H9 (cell line): ENCODE measurements around the gene PKP3. TPM values are rescaled to one million over a fixed set of nuclear protein-coding genes. Genes with fewer than 3 reads are reported as not detected.

Experiments
- DNase-seq: peaks from one replicate; pipeline ENCODE4 v3.0.0-alpha.2; 2017
- H2AFZ ChIP-seq: one replicate; pipeline ENCODE4 v1.6.1; 2013; ENCODE audit warnings: mild to moderate bottlenecking, low read length, control low read depth, moderate library complexity
- H2AK5ac ChIP-seq: 2 replicates; pipeline ENCODE4 v1.6.1; 2013; ENCODE audit warnings: low read length, control low read depth, mixed read lengths; ENCODE audit not compliant: insufficient read length
- H2BK120ac ChIP-seq: one replicate; pipeline ENCODE4 v1.6.1; 2013; ENCODE audit warnings: low read depth, mild to moderate bottlenecking, low read length, control low read depth, inconsistent platforms; ENCODE audit not compliant: poor library complexity, severe bottlenecking
- H2BK12ac ChIP-seq: 2 replicates; pipeline ENCODE4 v1.6.1; 2013; ENCODE audit warnings: low read length, control low read depth, mixed read lengths, low read depth; ENCODE audit not compliant: insufficient read length
- H2BK15ac ChIP-seq: 2 replicates; pipeline ENCODE4 v1.6.1; 2013; ENCODE audit warnings: low read depth, low read length, control low read depth
- H2BK20ac ChIP-seq: one replicate; pipeline ENCODE4 v1.6.1; 2013; ENCODE audit warnings: low read depth, mild to moderate bottlenecking, low read length, control low read depth, inconsistent platforms; ENCODE audit not compliant: poor library complexity, severe bottlenecking
- H2BK5ac ChIP-seq: 2 replicates; pipeline ENCODE4 v1.6.1; 2013; ENCODE audit warnings: low read length, control low read depth, mixed read lengths; ENCODE audit not compliant: insufficient read length
- H3K14ac ChIP-seq: 2 replicates; pipeline ENCODE4 v1.6.1; 2013; ENCODE audit warnings: low read length, control low read depth; ENCODE audit not compliant: insufficient read depth
- H3K18ac ChIP-seq: 2 replicates; pipeline ENCODE4 v1.6.1; 2013; ENCODE audit warnings: low read depth, mild to moderate bottlenecking, mixed read lengths, low read length, control low read depth; ENCODE audit not compliant: insufficient read length
- H3K23ac ChIP-seq: 2 replicates; pipeline ENCODE4 v1.6.1; 2013; ENCODE audit warnings: low read length, control low read depth, mixed read lengths, low read depth; ENCODE audit not compliant: insufficient read length
- H3K23me2 ChIP-seq: 2 replicates; pipeline ENCODE4 v1.6.1; 2013; ENCODE audit warnings: low read depth, mild to moderate bottlenecking, mixed read lengths, low read length, control low read depth; ENCODE audit not compliant: insufficient read length, poor library complexity, severe bottlenecking
- H3K27ac ChIP-seq: 2 replicates; pipeline ENCODE4 v1.5.1; 2013; ENCODE audit warnings: low read length, control low read depth, mixed read lengths, low read depth; ENCODE audit not compliant: insufficient read length
- H3K27me3 ChIP-seq: 2 replicates; pipeline ENCODE4 v1.6.1; 2013; ENCODE audit warnings: low read length, control low read depth, inconsistent platforms; ENCODE audit not compliant: insufficient read depth
- H3K4ac ChIP-seq: 2 replicates; pipeline ENCODE4 v1.6.1; 2013; ENCODE audit warnings: low read depth, mild to moderate bottlenecking, control low read depth, inconsistent platforms, low read length, moderate library complexity
- H3K4me1 ChIP-seq: 2 replicates; pipeline ENCODE4 v1.6.1; 2013; ENCODE audit warnings: low read length, control low read depth, inconsistent platforms; ENCODE audit not compliant: insufficient read depth
- H3K4me2 ChIP-seq: 2 replicates; pipeline ENCODE4 v1.6.1; 2013; ENCODE audit warnings: low read length, control low read depth, mixed read lengths; ENCODE audit not compliant: insufficient read length, insufficient read depth
- H3K56ac ChIP-seq: 2 replicates; pipeline ENCODE4 v1.6.1; 2013; ENCODE audit warnings: low read depth, mild to moderate bottlenecking, mixed read lengths, low read length, control low read depth; ENCODE audit not compliant: insufficient read length
- H3K79me1 ChIP-seq: 2 replicates; pipeline ENCODE4 v1.6.1; 2013; ENCODE audit warnings: low read depth, mild to moderate bottlenecking, moderate library complexity, low read length, control low read depth, inconsistent platforms; ENCODE audit not compliant: insufficient read depth, poor library complexity, severe bottlenecking
- H3K79me2 ChIP-seq: 2 replicates; pipeline ENCODE4 v1.6.1; 2013; ENCODE audit warnings: low read length, control low read depth, inconsistent platforms; ENCODE audit not compliant: insufficient read depth
- H3K9ac ChIP-seq: 2 replicates; pipeline ENCODE4 v1.6.1; 2013; ENCODE audit warnings: low read length, control low read depth, mixed read lengths; ENCODE audit not compliant: insufficient read length; ENCODE audit errors: extremely low read depth
- H3K9me3 ChIP-seq: one replicate; pipeline ENCODE4 v1.6.1; 2013; ENCODE audit warnings: low read depth, low read length, inconsistent platforms; ENCODE audit not compliant: control insufficient read depth
- H3T11ph ChIP-seq: one replicate; pipeline ENCODE4 v1.6.1; 2013; ENCODE audit warnings: mild to moderate bottlenecking, low read length, control low read depth, inconsistent platforms
- H4K20me1 ChIP-seq: one replicate; pipeline ENCODE4 v1.6.1; 2013; ENCODE audit not compliant: control insufficient read depth, insufficient read length, insufficient read depth
- H4K5ac ChIP-seq: 2 replicates; pipeline ENCODE4 v1.6.1; 2013; ENCODE audit warnings: low read depth, mild to moderate bottlenecking, mixed read lengths, low read length, control low read depth; ENCODE audit not compliant: insufficient read length
- H4K8ac ChIP-seq: replicated peaks from 2 replicates; pipeline ENCODE4 v1.6.1; 2013; ENCODE audit warnings: low read length, control low read depth, mixed read lengths, low read depth; ENCODE audit not compliant: insufficient read length
- H4K91ac ChIP-seq: 2 replicates; pipeline ENCODE4 v1.6.1; 2013; ENCODE audit warnings: low read depth, mild to moderate bottlenecking, moderate library complexity, mixed read lengths, low read length, control low read depth; ENCODE audit not compliant: insufficient read length
- H3K27ac Mint-ChIP-seq, 3 experiments: 2 replicates in 2 of 3; 3 replicates in 1 of 3; pipeline ENCODE4 v1.8.0; 2020 to 2021; ENCODE audit warnings: mixed read lengths in 3 of 3, mild to moderate bottlenecking in 1 of 3, moderate library complexity in 1 of 3
- H3K27me3 Mint-ChIP-seq: 2 replicates; pipeline ENCODE4 v1.8.0; 2021; ENCODE audit warnings: low read depth, mild to moderate bottlenecking, moderate library complexity, mixed read lengths
- H3K36me3 Mint-ChIP-seq, 3 experiments: 2 replicates in 2 of 3; 3 replicates in 1 of 3; pipeline ENCODE4 v1.8.0; 2020 to 2021; ENCODE audit warnings: low read depth in 3 of 3, mixed read lengths in 3 of 3; ENCODE audit not compliant: insufficient read depth in 1 of 3
- H3K4me1 Mint-ChIP-seq, 2 experiments: 2 replicates each; pipeline ENCODE4 v1.8.0; 2020; ENCODE audit warnings: mixed read lengths in 2 of 2
- H3K4me3 Mint-ChIP-seq, 2 experiments: 2 replicates in 1 of 2; 3 replicates in 1 of 2; pipeline ENCODE4 v1.8.0; 2020 to 2021; ENCODE audit warnings: mild to moderate bottlenecking in 2 of 2, mixed read lengths in 2 of 2, moderate library complexity in 1 of 2
- H3K9me3 Mint-ChIP-seq, 2 experiments: 2 replicates in 1 of 2; 3 replicates in 1 of 2; pipeline ENCODE4 v1.8.0; 2020; ENCODE audit warnings: mild to moderate bottlenecking in 2 of 2, mixed read lengths in 2 of 2, moderate library complexity in 1 of 2
- CTCF ChIP-seq: fragments of 200-600 bp; sonication (generic); conservative IDR thresholded peaks from 3 replicates; pipeline ENCODE4 v1.8.0; 2021; ENCODE audit warnings: antibody characterized with exemption, mild to moderate bottlenecking
- WGBS: extraction: QIAGEN DNeasy Blood & Tissue Kit; methylation state at CpG from one replicate; pipeline ENCODE4 v1.1.7; 2013; ENCODE audit warnings: missing lambda C conversion rate, low lambda C conversion rate, mixed read lengths; ENCODE audit not compliant: insufficient read length; ENCODE audit errors: extremely low coverage; 5-methylcytosine and 5-hydroxymethylcytosine counted together
- total RNA-seq: library from RNA; stranded (reverse); gene quantifications from 2 replicates; pipeline ENCODE4 v1.2.1, GENCODE V29; 2021

PKP3 gene
- total RNA-seq, 1 experiment from 2014 or later: 41.7 TPM

GRCh38 chr11:453564-453963 lies 59.6 kb downstream of the PKP3 start:
- DNase-seq: no peak
- H2BK20ac ChIP-seq: no peak overlapping the region
- no peak overlapping the region for H3K4me2 ChIP-seq
- no peaks in the 10 kb centered on the region for H3K4me1 ChIP-seq
- WGBS: no CpG with 5 or more reads among the region's 13 CpGs
- peaks cover 46 to 47% of the 10 kb centered on the region in 2 experiments for H3K4me1 Mint-ChIP-seq
- H3K27me3 ChIP-seq: no peaks in the 10 kb centered on the region
- no peak overlapping the region for H4K5ac ChIP-seq
- no peak overlapping the region for H2BK5ac ChIP-seq
- H3K4me3 Mint-ChIP-seq: no peak overlapping the region
- H2AFZ ChIP-seq: no peak overlapping the region
- H3K23me2 ChIP-seq: peaks cover 7% of the 10 kb centered on the region
- no peaks in the 10 kb centered on the region for H3K9me3 ChIP-seq
- H3K9ac ChIP-seq: no peak overlapping the region
- no peak overlapping the region for H3K56ac ChIP-seq
- H2AK5ac ChIP-seq: no peak overlapping the region
- no peak overlapping the region for H2BK15ac ChIP-seq
- H2BK12ac ChIP-seq: no peak overlapping the region
- H3K27me3 Mint-ChIP-seq: no peaks in the 10 kb centered on the region
- H4K20me1 ChIP-seq: no peaks in the 10 kb centered on the region
- no peak overlapping the region for H3K14ac ChIP-seq
- no peak overlapping the region for H4K8ac ChIP-seq
- H3K9me3 Mint-ChIP-seq: peaks cover 0 to 2% of the 10 kb centered on the region in 2 experiments; a peak in 2 of 5 replicates
- TF ChIP-seq CTCF: no peak
- H3T11ph ChIP-seq: no peak overlapping the region
- no peak overlapping the region for H2BK120ac ChIP-seq
- no peak overlapping the region for H3K4ac ChIP-seq
- H3K18ac ChIP-seq: no peak overlapping the region
- no peak overlapping the region for H3K27ac ChIP-seq
- H3K36me3 Mint-ChIP-seq: peaks cover 14 to 46% (median 40%) of the 10 kb centered on the region in 3 experiments; a peak in 6 of 7 replicates
- H3K79me2 ChIP-seq: peaks cover 15% of the 10 kb centered on the region; the same call in 1 of the 2 replicates
- no peak overlapping the region for H4K91ac ChIP-seq
- peaks cover 7% of the 10 kb centered on the region for H3K79me1 ChIP-seq
- H3K23ac ChIP-seq: no peak overlapping the region
- no peak overlapping the region for H3K27ac Mint-ChIP-seq
